Occipital lobe (tissue), 2 donors: ENCODE measurements around the gene JAK1. TPM values are rescaled to one million over a fixed set of nuclear protein-coding genes. Genes with fewer than 3 reads are reported as not detected.

Experiments used
- DNase-seq: peaks from one replicate; lab custom pipeline; 2025; lab: John Stamatoyannopoulos, UW
- total RNA-seq: library from RNA; depleted of rRNA; stranded (reverse); fragments of >200 nt; gene quantifications from one replicate; pipeline ENCODE4 v1.2.3, GENCODE V29; 2014

The JAK1 gene
- total RNA-seq, 1 donor from 2014 or later: 56.0 TPM

DNA sequence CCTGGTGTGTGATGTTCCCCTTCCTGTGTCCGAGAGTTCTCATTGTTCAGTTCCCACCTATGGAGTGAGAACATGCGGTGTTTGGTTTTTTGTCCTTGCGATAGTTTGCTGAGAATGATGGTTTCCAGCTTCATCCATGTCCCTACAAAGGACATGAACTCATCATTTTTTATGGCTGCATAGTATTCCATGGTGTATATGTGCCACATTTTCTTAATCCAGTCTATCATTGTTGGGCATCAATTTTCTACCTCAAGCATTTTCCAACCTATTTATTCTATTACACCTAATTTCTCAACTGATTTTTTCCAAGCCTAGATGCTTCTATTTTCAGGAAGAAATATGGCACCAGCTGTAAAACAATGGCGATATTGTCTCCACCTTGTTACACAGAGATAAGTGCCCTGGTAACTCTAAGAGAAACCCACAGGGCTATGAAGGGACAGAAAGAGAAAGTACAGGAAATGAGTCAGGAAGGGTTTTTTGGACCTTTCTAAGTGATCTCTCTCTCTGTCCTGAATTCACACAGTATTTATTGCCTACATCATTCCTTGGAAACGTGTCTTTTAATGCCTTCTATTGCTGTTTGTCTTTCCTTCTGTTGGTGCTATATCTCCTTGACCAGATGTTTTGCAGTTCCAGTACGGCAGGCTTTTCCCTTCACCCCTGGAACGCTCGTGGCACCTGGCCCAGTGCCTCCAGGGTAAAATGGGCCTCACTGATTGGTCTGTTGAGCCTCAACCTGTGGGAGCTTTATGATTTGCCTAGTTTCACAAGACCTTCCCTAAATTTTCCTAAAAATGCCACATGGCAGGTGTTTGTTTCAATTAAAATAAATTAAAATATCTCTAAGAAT lies 14.6 kb upstream of the JAK1 start:
- DNase-seq: no peak

DNA sequence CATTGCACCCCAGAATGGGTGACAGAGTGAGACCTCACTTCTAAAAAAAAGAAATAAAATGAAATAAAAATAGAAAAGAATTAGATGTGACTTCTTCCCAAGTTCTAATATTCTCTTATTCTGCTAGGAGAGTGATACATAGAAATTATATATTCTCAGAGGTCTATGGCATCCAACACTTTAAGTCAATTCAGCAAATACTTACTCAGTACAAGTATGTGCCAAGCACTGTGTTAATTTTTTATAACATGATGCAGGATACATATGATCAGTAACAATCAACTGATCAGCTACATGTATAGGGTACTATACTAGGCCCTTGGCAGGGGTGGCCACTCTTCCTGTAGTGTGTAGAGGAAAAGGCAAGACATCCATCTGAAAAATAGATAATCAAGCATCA lies 13.0 kb upstream of the JAK1 start:
- DNase-seq: no peak

DNA sequence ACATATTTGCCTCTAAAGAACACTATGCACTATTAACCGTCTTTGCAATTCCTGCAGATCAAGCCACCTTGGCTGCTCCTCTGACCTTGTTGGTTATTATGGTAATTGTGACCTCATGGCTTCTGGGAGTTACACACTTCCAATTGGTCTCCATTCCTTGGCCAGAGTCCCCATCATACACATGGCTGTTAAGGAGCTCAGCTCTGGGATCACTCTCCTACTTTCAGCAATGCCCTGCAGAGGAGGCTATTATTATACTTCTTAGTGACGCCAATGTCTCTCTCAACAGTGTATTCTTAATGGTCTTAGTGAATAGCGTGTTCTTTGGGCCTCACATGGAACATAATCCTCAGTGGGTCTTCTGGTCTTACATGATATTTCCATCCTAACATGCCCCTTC lies 10.0 kb upstream of the JAK1 start:
- no peak for DNase-seq

DNA sequence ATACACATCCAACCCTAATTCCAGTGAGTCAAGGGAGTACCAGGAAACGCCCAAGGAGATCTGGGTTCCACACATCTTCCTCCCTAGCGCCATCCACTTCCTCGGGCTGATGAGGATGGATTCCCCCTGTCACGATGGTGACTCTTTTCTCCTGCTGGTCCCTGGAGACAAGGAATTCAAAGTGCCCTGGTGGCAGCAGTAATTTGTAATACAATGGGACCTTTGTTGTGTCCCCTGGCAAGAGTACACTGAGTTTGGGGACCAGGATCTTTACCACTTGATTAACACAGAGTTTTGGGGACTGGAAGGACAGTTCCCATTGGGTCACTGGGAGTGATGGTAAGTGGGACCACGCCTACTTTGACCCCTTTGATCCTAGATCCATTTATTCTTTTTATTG lies 9.4 kb upstream of the JAK1 start:
- no peak for DNase-seq

DNA sequence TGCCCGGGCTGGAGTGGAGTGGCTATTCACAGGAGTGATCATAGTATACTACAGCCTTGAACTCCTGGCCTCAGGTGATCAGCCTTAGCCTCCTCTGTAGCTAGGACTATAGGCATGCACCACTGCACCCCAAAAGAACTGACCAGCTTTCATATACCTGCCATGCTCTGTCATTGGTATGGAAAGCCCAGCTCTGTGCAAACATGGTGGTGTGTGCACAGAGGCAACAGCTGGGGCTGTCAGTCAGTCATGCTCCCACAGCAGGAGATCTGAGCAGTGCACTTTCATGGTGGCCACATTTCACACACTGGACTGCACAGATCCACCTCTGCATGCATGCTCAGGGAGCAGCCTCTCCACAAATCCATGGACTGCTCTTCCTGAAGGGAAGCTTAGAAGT lies 8.8 kb upstream of the JAK1 start:
- no peak for DNase-seq

DNA sequence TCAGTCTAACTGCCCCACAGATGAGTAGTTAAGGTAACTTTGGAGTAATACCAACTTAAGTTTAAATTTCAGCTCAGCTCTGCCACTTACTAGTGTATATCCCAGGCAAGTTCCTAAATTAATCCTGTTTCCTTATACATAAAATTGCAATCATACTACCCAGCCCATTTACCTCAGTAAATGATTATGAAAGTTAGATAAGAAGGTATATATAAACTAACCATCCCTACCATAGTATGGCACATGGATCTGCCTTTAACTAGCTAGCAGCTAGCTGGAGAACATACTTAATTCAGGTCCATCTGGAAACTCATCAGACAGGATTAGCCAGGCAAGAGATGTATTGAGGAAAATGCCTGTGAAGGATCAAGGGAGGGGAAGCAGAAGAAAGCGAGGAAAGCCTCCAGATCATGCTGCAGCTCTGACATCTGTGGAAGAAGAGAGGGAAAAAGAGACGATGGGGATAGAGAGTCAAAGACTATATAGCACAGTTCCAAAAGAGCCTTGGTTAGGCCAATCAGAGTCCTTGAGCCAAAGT lies 8.0 kb upstream of the JAK1 start:
- DNase-seq: no peak

DNA sequence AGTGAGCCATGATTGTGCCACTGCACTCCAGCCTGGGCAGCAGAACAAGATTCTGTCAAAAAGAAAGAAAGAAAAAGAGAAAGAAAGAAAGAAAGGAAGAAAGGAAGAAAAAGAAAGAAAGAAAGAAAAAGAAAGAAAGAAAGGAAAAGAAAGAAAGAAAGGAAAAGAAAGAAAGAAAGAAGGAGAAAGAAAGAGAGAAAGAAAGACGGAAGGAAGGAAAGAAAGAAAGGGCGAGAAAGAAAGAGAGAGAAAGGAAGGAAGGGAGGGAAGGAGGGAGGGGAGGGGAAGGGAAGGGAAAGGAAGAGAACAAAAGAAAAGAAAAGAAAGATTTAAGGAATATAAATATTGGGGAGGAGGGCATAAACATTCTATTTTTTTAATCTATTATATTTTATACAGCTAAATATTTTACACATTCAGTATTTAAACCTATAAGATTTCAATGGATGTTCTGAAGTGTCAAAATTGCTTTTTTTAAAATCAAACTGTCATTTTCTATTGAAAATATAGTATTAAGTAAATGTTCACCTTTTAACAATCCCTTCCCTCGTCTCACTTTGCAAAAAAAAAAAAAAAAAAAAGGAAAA lies 6.8 kb upstream of the JAK1 start:
- no peak for DNase-seq

DNA sequence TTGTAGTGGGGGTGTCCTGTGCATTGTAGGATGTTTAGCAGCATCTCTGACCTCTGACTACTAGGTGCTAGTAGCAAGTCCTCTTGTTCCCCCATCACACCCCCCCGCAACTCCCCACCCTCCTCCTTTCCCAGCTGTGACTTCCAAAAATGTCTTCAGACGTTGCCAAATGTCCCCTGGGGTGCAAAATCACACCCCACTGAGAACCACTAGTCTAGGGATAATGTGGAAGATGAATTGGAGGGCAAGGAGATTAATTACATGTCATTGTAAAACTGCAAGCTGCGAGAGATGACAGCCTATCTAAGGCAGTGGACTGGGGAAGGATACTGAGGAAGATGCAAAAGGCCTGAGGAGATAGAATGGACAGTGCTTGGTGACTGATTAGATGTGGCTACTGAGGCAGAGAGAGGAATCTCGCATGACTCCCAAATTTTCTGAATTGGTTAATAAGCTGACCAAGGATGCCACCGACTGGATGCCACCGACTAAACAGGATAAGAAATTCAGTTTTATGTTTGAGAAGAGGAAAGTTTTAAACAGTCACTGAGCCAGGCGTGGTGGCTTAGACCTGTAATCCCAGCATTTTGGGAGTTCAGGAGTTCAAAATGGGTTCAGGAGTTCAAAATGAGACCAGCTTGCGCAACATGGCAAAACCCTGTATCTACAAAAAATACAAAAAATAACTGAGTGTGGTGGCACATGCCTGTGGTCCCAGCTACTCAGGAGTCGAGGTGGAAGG lies 3.1 kb upstream of the JAK1 start:
- no peak for DNase-seq

DNA sequence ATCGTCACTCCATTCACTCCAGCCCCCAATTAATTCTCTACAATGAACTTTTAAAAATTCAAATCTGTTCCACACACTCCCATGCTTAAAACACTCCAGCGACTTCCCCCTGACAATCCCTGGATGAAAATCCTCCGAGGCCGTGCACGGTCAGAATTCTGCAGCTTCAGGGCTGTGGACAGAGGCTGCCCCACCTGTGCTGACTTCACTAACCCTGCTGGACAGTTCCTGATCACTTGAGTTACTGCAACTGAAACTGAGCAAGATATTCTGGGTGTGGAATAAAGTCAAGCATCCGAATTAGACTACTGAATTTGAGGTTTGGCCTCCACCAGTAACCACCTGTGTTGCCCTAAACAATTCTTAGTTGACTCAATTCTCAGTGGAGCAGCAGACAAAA lies 1.0 kb upstream of the JAK1 start:
- no peak for DNase-seq

DNA sequence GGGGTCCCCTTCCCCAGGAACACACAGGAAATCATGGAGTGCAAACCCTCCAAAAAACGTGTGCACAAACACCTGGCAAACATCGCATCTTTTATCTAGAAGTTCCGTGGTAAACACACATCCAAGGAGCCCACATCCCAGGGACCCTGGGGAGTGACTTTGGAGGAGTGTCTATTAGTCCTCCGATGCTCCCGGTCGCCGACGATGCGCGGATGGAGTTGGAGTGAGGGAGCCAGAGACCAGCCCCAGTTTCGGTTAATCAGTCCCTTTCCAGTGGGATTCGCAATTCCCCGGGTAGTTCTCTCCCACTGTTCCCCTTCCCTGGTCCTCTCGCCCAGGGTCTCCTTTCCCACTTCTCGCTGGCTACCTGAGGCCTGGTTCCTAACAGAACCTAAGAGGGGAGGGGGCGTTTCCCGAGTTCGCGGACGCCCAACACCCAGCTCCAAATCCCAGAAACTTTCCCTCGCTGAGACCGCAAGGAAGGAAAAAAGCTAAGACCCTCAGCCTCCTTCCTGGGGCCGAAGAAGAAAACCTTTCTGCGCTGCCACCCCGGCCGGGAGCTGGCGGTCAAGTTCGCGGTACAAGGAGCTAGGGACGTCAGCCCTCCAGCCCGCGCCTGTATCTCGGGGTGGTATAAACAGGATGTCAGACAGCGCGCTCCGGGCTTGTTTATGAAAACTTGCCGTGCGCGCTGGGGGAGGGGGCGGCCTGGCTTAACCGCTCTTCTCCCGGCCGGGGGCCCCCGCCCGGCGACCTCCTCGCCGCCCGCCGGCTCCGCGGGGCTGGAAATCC lies 787 bp downstream of the JAK1 start:
- peak; percentile 32 for DNase-seq

DNA sequence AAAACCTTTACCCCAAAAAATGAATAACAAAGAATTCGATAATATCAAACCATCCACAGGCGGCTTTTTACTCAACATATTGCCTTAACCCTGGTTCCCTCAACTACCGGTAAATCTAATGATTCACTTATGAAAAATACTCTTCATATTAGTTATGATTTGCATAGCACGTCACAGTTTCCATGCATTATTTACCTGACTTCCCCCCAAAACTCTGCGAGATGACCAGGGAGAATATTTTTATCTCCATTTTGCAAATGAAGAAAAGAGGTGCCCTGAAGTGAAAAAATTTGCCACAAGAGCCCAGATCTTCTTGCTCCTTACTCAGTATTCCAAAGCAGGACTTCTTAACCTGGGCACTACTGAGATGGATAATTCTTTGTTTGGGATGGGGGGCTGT lies 2.9 kb downstream of the JAK1 start:
- DNase-seq: no peak

DNA sequence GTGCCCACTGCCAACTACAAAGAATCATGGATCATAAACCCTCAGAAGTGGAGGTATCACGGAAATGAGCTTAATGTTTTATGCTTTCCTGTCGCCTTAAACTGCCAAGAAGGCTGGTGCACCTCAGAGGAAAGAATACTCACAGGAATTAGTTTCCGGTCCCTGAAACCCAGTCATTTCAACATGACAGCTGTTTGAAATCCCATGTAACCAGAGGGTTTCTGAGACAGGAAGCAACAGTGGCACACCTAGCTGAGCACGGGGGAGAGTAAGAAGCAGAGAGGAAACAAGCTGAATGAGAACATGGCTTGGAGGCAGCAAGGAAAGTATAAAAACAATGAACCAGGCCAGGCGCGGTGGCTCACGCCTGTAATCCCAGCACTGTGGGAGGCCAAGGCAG lies 3.9 kb downstream of the JAK1 start:
- no peak for DNase-seq

DNA sequence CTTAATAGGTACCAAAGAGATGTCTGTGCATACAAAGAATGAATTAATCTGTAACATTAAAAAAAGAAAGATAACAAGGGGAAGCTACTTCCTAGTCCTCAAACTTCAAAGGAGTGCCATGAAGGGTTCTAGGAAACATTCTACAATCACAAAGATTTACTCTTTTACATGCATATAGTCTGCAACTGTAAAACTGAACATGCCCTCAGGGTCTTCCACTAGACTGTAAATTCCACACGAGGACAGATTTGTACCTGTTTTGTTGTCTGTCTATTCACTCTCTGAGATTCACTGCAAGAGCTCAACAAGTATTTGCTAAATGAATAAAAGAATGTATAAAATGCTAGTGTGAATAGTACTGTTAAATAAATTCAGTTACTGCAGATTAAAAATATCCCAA lies 4.4 kb downstream of the JAK1 start:
- no peak for DNase-seq

DNA sequence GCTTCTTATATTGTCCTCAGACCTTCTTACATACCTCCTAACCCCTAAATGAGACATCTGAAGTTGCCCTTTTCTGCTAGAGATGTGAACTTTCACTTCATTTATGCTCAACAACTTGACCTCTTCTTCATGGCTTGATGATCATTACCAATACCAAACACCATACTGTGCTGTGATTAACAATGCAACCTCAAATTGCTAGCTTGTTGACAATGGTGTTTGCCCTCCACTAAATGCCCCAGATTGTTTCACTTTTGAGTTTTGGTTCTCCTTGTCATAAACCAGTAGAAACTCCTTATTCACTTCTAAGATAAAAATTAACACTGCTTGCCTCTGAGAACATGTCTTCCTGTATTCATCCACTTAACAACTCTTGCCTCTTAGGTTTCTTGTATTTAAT lies 5.6 kb downstream of the JAK1 start:
- no peak for DNase-seq

DNA sequence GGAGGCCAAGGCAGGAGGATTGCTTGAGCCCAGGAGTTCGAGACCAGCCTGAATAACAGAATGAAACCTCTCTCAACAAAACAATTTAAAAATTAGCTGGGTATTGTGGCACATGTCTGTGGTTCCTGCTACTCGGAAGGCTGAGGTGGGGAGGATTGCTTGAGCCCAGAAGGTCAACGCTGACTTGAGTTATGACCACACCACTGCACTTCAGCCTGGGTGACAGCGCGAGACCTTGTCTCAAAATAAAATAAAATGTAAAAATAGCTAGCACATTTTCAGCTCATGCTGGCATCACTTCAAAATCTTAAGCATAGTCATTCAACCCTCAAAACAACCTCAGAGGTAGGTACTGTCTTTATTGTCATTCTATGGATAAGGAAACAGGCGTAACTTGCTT lies 6.4 kb downstream of the JAK1 start:
- DNase-seq: no peak

DNA sequence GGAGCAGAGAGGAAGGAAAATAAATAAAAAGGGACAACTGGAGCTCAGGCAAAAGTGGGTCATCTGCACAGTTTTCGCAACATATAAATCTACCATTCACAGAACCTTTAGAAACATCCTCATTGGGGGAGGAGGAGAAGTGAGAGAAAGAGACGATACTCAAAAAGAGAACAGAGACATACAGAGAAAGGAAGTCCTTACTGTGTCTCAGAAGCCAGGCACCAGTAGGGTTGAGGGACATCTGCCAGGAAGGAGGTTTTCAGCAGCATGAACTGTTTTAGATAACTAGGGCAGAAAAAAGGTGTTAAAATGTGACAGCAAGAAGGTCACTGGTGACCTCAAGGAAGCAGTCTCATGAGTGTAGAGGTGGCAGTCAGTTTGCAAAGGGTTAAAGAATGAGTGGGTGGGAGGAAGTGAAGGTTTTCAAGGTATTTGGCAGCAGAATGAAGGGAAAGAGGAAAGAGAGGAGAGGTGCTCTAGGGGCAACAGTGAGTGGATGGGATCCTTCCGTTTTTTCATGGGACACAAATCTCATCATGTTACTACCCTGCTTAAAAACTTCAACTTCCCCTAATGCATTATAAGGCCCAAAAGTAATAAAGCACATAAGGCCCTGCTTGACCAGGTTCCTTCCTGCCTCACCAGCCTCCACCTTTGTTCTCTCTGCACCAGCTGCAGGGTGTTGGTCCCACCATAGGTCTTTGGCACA lies 9.5 kb downstream of the JAK1 start:
- DNase-seq: no peak

DNA sequence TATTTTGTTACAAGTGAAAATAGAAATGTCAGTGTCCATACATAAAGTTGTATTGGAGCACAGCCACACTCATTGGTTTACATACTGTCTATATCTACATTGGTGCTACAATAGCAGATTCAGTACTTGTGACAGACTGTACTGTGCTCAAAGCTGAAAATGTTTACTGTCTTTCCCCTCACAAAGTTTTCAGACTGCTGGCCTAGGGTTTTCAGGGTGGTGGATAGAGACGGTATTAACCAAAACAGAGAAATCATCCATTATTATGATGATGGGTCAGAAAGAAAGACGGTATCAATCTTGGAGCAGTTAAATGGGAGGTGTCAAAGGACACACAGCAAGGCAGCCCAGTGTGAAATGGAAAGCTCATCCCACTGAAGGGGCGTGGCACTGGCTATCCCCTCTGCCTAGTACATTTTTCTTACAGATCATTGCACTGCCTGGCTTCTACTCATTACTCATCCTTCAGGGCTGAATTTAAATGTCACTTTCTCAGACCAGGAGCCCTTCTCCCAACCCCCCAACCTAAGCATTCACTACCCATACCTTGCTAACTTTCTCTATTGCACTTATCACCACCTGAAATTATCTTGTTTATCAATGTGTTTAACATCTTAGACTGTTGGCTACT lies 10.2 kb downstream of the JAK1 start:
- DNase-seq: no peak

DNA sequence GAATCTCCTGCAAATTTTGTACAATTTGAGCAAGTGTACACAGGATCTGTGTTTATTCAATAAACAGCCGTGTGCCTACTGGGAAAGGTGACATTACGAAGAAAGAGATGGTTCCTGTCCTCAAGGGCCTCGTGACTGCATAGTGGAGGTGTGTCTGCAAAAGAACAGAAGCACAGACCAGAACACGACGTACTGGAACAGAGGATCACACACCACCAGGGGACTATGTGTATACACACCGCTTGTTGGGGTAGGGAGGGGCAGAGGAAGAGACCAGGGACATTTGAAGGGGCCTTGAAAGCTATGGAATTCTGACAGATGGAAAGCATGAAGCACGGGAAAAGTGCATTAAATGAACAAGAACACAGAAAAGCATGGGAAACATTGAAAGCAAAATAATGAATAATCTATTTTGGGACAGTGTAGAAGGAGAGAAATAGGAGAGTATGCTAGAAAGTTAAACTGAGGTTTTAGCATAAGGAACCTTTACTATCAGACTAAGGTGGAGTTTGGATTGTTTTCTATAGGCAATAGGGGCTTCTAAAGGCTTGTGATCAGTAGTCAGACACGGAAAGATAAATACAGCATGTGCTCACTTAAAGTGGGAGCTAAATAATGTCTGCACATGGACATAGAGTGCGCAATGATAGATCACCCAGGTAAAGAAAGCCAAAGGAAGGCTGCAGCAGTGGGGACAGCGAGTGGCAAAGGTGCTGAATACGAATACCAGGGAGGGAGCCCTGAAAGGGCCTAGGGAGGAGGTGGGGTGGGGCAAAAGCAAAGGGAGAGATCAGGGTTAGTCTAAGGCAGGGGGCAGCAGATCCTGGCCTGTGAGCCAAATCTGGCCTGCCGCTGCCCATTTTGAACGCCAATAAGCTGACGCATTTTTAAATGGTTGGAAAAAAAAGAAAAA lies 11.0 kb downstream of the JAK1 start:
- no peak for DNase-seq

DNA sequence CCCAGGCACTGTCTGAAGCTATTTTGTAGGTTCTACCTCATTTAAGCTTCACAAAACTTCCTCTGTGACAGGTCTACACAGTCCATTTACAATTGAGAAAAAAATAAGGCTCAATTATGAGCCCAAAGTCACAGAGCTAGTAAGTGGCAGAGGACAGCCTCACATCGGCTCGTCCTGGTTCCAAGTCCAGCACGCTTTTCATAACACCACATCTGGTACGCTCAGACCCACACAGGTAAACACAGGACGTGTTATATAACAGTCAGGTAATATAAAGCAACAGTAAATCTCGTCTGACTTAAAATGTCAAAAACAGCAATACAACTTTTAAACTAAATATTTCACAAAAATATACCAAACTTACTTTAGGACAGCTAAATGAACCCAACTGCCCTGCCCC lies 13.1 kb downstream of the JAK1 start:
- DNase-seq: no peak
